GM18508 (cell line): Measurements from ENCODE around the gene SREBF2.

Experiments
- ATAC-seq: cut with Tn5 transposase; IDR thresholded peaks from one replicate; pipeline ENCODE4 v1.9.1; 2021; ENCODE audit warnings: moderate number of reproducible peaks; ENCODE audit not compliant: insufficient read depth, unreplicated experiment

SREBF2 gene

DNA sequence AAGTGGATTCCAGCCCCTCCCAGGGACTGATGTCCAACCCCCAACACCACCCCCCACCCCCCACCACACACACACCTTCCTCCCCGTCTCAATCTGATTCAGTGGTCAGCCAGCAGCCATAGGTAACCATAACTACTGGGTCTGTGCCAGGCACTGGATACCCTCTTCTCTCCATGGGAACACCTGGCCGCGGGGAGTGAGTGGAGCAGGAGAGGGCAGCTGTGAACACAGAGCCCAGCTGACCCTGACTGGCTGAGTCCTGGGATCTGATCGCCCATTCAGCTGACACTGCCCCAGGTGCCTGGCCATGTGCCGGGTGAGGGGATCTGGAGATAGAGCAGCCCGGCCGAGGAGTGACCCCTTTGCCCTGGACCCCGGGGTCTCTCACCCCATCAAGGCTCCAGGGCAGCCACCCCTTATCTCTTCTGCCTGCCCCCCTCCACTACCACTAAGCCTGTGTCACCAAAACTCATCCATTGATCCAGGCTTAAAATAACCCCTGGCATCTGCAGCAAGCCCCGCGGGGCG is 84.5 kb downstream of the SREBF2 start:
- no peak for ATAC-seq

DNA sequence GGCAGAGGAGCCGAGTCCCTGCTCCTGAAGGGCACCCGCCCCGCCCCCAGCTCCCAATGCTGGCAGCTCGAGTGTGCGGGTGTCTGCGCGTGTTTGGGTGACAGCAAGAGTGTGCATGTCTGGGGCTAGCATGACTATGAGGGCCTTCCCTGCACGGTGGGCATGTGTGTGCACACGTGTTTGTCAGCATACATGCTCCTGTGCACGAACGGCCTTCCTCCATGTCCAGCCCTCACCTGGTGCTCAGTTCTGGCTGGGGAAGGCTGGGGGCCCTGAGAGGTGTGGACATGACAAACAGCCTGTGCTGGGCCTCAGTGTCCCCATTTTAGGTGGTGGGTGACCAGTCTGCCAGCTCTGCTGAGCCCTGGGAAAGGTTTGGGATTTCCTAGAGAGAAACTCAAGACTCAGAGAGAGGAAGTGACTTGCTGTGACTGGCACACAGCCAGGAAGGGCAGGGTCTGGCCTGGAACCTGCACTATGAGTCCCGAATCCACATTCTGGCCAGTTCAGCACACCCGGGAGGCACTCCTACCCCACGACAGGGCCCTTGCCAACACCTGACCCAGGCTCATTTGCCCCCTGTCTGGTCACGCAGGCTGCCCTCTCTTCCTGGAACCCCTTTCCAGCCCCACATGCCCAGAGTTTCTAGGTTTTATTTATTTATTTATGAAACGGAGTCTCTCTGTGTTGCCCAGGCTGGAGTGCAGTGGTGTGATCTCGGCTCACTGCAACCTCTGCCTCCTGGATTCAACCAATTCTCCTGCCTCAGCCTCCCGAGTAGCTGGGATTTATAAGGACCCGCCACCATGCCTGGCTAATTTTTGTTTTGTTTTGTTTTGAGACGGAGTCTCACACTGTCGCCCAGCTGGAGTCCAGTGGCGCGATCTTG is 85.2 kb downstream of the SREBF2 start:
- ATAC-seq = no peak

DNA sequence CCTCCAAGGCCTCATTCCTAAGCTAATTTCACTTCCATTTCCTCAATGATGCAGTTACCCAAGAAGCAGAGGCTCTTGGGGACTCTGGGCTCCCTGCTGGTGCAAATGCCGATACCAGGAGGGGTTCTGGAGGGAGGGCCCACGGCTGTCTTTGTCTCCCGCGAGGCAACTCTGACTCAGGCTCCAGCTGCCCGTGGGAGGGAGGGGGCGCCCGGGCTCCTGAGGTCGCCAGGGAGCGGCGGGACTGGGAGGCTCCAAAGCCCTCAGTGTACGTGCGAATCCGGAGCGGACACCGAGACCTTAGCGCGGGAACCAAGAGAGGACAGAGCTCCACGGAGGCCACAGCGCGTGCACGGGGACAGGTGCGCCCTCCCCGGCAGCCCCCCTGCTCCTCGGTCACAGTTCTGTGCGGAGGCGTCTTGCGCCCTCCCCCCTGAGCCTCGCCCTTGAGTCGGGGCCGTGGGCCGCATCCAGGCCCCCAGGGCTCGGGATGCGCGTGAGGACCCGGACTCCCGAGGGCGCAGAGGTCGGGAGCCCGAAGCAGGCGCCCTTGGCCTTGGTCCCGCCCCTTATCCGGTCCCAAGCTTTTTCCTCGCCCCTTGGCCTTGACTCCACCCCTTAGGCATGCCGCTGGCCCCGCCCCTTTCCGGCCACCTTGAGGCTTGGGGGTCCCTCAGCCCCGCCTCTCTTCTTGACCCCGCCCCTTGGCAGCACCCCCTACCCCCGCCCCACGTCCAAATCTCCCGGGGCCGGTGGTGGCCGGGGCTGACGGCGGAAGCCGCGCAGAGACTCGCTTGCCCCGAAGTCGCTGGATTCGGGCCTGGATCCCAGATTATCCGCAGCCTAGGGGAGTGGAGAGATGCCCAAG is 86.7 kb downstream of the SREBF2 start:
- no peak for ATAC-seq

DNA sequence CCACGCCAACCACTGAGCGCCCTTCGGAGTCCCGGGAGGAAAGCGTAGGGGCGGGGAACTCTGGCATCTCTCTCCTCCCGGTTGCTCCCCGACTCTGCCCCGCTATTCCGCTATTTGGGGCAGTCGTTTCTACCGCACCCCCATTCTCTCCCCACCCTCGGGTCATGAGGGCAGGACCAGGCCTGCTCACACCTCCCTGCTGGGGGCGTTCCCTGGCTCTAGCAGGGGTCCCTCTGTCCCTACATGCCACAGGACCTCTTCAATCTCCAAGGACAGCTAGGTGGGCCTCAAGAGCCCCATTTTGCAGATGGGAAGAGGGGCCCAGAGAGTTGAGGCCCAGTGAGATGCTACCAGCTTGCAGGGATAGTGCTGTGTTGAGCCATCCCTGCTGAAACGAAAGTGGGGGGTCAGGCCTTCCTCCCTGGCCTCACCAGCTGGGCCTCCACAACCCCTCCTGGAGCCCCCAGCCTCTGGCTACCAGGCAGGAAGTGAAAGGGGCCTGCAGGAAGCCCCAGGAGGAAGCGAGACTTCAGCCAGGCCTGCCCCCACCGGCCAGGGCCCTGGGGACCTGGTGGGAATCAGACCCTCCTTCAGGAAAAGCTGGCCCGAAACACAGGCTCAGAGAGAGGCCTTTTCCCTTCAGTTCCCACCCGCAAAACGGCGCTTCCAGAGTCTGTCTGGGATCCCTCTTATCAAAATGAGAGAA is 87.5 kb downstream of the SREBF2 start:
- no peak for ATAC-seq

GRCh38 chr22:41922328-41922727 is 89.4 kb downstream of the SREBF2 start:
- no peak for ATAC-seq

DNA sequence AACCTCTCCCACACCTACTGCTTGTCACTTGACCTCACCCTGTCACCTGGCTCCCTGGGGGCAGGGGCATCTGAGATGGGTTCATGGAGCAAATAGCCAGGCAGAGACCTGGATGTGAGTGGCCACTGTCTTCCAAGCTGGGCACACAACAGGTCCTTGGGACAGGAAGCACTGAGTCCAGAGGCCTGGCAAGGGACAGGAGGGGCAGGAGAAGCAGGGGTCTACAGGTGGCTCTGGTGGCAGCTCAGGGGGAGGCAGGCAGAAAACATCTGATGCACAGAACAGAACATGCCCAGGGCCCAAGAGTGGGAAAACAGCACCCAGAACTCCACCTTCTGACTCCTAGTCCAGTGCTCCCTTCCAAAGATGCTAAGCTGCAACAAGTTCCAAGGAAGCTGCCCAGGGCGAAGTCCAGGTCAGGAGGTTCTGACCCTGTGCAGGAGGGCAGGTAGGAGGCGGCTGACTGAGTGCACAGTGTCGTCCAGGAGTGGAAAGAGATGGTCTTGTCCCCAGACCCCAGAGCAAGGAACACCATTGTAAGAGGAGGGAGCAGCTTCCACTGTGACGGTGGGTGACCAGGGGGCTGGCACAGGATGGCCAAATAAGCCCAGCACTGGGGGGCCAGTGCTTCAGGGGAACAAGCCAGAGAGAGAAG is 90.2 kb downstream of the SREBF2 start:
- ATAC-seq = no peak

- no peak for ATAC-seq
Observed at GRCh38 chr22:41923595-41924276, 90.8 kb downstream of the SREBF2 start.

GRCh38 chr22:41925783-41926460 is 93.0 kb downstream of the SREBF2 start:
- no peak for ATAC-seq

- ATAC-seq = no peak
Observed at GRCh38 chr22:41927813-41928212, 94.9 kb downstream of the SREBF2 start.

- no peak for ATAC-seq
Observed at GRCh38 chr22:41928593-41929417, 95.9 kb downstream of the SREBF2 start.

DNA sequence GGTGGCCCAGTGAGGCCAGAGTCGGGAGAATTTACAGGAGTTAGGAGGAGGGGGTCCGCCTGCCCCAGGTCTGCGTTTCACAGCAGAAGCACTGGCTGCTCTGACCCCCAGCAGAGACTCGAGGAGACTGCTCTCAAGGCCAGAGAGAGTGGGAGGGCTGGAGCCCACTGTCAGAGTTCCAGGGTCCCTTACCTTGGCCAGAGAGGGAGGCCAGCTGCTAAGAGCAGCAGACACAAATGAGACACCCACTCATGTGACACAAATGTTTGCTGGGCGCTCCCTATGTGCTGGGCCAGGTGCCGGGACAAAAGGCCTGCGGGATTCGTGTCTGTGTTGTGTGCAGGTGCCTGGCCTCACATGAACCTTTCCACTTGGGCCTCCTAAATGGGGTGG is 96.5 kb downstream of the SREBF2 start:
- no peak for ATAC-seq

- ATAC-seq = no peak
Observed at GRCh38 chr22:41931701-41932269, 98.9 kb downstream of the SREBF2 start.

DNA sequence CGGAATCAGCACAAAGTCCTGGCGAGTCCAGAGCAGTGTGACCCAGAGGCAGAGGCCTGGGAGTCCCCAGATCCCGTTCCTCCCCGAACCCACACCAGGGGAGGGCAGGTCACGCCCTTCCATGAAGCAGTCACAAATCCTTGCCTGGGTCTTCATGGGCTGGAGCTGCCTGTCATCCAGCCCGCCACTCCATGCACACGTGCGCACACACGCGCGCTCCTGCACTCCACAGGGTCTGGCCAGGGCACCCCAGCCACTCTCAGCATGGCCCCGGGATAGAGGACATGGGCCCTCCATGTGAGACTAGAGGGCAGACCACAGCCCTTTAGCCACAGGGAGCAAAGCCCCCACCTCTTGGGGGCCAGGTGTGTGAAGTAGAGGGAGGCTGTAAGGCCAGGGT is 99.4 kb downstream of the SREBF2 start:
- ATAC-seq = no peak

DNA sequence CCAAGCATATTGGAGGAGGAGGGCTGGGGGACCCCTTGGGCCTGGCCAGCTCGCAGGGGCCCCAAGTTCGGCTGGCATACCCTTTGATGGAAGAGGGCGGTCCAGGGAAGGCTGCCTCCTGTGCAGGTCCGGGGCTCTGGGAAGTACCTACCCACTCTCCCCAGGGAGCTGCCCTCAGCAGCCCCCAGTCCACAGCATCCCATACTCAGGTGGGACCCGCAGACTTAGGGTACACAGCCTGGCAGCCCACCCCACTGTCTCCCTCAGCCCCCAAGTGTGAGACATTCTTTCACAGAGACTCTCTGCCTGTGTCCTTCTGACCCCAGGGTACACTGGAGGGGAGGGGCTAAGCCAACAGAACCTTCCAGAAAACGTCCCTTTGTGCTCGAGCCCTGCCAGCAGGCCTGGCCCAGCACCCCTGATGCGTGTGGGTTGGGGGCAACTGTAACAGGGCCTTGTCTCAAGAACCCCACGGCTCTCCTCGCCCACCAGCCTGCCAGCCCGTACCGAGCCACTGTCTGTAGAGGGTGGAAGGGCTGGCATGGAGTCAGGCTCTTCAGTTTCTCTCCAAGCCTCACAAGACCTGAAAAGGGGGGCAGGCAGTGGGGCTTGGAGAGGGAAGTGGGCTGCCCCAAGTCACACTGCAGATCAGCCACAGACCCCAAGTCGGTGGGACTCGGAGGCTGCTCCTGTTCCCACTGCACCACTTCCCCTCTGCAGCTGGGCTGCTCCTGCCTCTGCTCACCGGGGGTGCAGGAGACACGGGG is 100.7 kb downstream of the SREBF2 start:
- no peak for ATAC-seq

- no peak for ATAC-seq
Observed at GRCh38 chr22:41934284-41935014, 101.5 kb downstream of the SREBF2 start.

GRCh38 chr22:41935015-41935351 is 102.1 kb downstream of the SREBF2 start:
- ATAC-seq = no peak
